CD4-positive, alpha-beta T cell treated with Interleukin-17A for 4 hours (primary cell): Measurements from ENCODE around the gene GPATCH2L.

Source experiments
- DNase-seq: peaks from one replicate; pipeline ENCODE4 v3.0.0-alpha.2; 2020; ENCODE audit warnings: mixed read lengths

The GPATCH2L gene

GRCh38 chr14:76257842-76258397, 106.2 kb downstream of the GPATCH2L start:
- DNase-seq: no peak

- no peak for DNase-seq
These were observed 107.5 kb downstream of the GPATCH2L start for GRCh38 chr14:76259029-76259735.

GRCh38 chr14:76260749-76261148, 109.0 kb downstream of the GPATCH2L start:
- no peak for DNase-seq

GRCh38 chr14:76261371-76261811, 109.7 kb downstream of the GPATCH2L start:
- DNase-seq: no peak

- no peak for DNase-seq
These were observed 110.9 kb downstream of the GPATCH2L start for GRCh38 chr14:76262641-76263040.
